ENCODE results near the gene GPR26.

GRCh38 chr10:123642697-123643096 is 23.5 kb upstream of the GPR26 start:
- TF ChIP-seq ZNF384 (IDR thresholded peaks at IDR 0.05): no peak
- no peak for TF ChIP-seq FOXK2 (IDR thresholded peaks at IDR 0.05)
- TF ChIP-seq NFRKB (IDR thresholded peaks at IDR 0.05): no peak
- TF ChIP-seq SP1 (IDR thresholded peaks at IDR 0.05): no peak
- TF ChIP-seq ELF4 (IDR thresholded peaks at IDR 0.05): no peak
